NCI-H345 (cell line): ENCODE data around the gene ARL6IP5.

Experiments
- DNase-seq: peaks from one replicate; lab custom pipeline; 2025; lab: John Stamatoyannopoulos, UW

ARL6IP5 gene

GRCh38 chr3:69084326-69085167 lies at the start of gene ARL6IP5:
ARL6IP5 (plus strand) TSS chr3:69084937; CDS start chr3:69085048, 111 bp downstream.
- DNase-seq = peak; percentile 79

DNA sequence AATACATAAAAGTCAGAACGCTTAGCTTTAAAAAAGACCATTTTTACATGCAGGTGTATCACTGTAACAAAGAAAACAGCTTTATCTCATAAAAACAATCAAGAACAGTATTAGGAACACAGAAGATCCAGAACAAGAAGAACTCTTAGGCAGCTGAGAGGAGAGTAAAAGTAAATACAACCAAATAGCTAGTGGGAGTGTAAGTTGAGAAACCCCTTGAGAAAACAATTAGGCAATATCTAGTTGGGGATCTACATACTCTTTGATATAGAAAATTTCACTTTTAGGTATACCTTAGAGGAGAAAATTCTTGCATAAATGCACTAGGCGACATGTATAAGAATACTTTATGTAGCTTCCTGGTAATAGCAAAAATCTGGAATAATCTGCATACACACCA lies 40.1 kb upstream of the ARL6IP5 start:
- no peak for DNase-seq

DNA sequence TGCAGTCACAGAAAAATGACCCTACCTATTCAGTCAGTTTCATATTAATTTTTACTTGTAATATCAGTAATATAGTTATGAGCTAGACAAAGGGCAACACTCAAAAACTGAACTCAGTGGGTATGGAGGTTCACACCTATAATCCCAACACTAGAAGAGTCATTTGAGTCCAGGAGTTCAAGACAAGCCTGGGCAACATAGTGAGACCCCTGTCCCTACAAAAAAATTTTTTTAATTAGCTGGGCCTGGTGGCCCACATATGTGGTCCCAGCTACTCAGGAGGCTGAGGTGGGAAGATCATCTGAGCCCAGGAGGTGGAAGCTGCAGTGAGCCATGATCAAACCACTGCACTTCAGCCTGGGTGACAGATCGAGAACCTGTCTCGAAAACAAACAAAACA lies 35.7 kb upstream of the ARL6IP5 start:
- no peak for DNase-seq

- DNase-seq = no peak
Measured at GRCh38 chr3:69051756-69052471, 32.8 kb upstream of the ARL6IP5 start, which contains the start of gene TMF1. TMF1 (minus strand) TSS chr3:69052333; CDS start chr3:69052086, 247 bp downstream.

GRCh38 chr3:69052472-69052898 lies 32.3 kb upstream of the ARL6IP5 start:
- no peak for DNase-seq

- DNase-seq = no peak
Measured at GRCh38 chr3:69058180-69058946, 26.4 kb upstream of the ARL6IP5 start.

DNA sequence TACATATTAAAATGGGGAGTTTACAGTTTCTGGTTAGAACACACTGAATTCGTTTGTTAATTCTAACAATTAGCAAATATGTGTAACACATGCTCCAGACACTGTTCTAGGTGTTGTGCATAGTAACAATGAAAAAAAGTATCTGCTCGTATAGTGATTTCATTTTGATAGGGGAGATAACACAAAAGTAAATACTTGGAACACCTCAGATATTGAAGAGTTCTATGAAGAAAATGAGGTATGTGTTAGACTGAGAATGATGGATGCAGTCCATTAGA lies 25.9 kb upstream of the ARL6IP5 start:
- no peak for DNase-seq

GRCh38 chr3:69059688-69060087 lies 25.0 kb upstream of the ARL6IP5 start:
- DNase-seq = no peak

- no peak for DNase-seq
Measured at GRCh38 chr3:69063636-69064035, 21.1 kb upstream of the ARL6IP5 start.

DNA sequence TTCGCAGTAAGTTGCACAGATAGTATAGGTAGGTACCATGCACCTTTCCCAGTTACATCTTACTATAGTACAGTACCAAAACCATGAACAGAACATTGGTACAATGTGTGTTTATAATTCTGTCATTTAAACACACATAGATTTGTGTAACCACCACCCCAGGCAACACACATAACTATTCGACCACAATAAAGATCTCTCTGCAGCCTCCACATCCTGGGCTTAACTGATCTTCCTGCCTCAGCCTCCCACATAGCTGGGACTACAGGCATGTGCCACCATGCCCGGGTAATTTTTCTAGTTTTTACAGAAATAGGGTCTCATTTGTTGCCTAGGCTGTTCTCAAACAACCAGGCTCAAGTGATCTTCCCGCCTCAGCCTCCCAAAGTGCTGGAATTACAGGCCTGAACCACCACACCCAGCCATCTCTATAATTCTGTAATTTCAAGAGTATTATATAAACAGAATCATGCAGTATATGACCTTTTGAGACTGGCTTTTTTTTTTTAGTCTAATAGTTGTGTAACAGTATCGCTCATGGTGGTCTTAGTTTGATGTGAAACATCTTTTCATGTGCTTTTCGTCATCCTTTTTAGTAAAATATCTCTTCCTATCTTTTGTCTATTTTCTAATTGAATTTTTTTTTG lies 19.3 kb upstream of the ARL6IP5 start:
- no peak for DNase-seq

- DNase-seq = no peak
Measured at GRCh38 chr3:69066121-69066520, 18.6 kb upstream of the ARL6IP5 start.

- DNase-seq = no peak
Measured at GRCh38 chr3:69072928-69073327, 11.8 kb upstream of the ARL6IP5 start.

DNA sequence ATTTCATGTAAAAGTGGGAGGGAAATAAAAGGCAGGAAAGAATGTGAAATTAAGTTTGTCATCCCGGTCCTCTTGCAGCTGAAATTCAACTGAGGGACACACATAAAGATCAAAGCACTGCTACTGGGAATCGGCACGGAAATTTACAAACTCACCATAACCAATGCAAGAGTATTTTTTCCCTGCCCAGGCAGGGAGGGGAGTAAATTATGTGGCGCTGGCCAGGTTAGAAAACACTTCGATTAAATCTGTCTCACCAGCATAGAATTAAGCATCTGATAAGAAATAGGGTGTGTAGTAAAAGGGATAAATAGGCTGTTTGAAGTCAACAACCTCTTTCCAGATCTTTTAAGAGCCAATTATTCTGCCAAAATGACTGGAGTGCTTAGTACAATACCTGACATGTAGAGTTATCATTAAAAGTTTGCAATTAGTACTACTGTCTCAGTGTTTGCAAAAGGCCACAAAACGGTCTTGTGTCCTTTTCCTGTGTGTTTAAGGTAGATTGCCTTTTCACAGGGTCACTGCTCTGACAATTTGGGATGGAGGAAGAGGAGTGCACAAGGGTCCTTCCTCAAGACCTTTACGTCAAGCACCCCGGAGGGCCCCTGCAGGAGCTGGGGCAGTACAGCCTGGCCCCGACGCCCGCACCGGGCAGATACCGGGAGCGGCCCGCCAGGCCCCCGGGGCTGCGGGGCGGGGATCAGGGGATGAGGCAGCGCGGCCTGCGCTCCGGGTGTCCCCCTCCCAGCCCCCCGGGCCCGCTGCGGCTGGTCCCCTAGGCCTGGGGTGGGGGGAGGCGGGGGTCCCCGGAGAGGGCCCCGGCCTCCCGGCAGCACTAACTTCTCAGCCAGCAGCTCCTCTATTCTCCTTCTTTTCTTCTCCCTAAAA lies 5.2 kb upstream of the ARL6IP5 start:
- DNase-seq = no peak

DNA sequence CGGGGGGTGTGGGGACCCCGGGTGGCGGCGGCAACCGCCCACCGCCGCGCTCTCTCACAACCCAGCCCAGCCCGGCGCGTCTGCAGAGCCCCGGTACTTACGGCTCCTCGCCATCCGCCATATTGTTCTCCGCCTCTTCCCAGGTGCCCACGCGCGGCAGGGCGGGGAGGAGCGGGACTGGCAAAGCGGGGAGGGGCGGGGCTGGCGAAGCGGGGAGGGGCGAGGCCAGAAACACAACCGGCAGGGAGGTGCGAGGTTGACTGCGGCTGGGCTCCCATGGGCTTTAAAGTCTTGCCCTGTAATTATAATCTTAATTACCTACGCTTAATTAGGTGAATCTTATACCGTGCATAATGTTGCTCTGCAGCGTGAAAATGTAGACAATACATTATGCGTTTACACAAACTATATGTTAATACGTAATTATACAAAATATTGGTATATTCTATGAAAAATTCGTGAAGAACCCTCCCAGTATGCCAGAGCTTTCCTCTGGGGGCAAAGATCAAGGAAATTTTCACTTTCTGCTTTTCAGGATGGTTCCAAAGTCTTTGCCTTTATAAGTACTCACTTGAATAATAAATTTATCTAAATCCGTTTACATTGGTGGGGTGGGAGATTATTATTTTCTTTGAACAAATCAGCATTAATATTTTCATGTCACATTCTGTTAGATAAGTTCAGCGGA lies 4.4 kb upstream of the ARL6IP5 start, which contains the start of gene UBA3:
TSS of gene UBA3 (minus strand) at position 133 of the 688 bp plus-strand sequence. CDS start at position 121, 12 bp downstream.
- peak; percentile 88 for DNase-seq

- no peak for DNase-seq
Measured at GRCh38 chr3:69081583-69082262, 3.0 kb upstream of the ARL6IP5 start.

GRCh38 chr3:69082361-69082760 lies 2.4 kb upstream of the ARL6IP5 start:
- no peak for DNase-seq

DNA sequence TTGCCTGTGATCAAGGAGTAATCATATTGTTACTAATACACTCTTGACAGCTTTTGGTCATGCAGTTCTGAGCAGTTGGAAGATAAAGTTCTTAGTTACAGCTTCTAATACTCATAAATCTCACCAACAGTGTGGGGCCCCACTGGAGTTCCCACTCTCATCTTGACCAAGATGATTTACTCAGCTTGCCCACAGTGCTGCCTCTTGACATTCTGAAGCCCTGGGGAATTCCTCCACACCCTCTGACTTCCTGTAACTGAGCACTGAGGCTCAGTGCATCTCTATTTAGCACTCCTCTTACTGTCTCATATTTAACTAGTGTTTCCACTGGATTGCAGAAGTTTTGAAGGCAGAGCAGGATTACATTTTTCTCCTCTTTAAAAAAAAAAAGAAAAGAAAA lies 1.9 kb upstream of the ARL6IP5 start:
- DNase-seq = no peak

DNA sequence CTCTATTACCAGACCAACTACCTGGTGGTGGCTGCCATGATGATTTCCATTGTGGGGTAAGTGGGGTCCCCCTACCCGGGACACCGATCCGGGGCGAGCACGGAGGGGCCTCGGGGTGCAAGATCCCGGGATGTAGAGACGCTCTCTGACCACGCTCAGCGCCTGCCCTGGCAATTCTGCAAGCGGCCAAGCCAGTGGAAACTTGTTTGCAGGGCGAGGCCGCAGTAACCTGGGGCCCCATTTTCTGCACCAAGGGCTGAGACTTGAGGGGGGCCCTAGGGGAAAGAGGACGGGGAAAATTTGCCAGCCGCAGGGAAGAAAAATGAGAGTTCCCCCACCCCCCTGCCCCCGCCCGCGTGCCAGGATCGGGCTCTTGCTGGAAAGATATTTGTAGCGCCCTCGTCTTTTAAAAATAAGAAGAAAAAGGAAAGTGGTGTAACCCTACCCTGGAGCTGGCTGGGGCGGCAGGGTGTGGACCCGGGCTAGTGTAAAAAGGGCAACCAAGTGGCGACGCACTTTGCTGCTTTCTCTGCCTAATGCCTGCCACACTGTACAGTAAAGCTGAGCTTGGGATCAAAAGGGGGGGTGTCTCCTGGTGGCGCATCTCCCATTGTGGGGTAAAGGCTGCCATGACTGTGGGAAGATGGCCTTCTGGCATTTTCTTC lies 563 bp downstream of the ARL6IP5 start:
- DNase-seq = peak; percentile 2
